ENCODE results near the gene KLF7. TPM values are rescaled to one million over a fixed set of nuclear protein-coding genes. Genes with fewer than 3 reads are reported as not detected.

KLF7 gene
- polyA plus RNA-seq (2012; ENCODE audit: insufficient read depth, insufficient read length): 15.4 TPM

DNA sequence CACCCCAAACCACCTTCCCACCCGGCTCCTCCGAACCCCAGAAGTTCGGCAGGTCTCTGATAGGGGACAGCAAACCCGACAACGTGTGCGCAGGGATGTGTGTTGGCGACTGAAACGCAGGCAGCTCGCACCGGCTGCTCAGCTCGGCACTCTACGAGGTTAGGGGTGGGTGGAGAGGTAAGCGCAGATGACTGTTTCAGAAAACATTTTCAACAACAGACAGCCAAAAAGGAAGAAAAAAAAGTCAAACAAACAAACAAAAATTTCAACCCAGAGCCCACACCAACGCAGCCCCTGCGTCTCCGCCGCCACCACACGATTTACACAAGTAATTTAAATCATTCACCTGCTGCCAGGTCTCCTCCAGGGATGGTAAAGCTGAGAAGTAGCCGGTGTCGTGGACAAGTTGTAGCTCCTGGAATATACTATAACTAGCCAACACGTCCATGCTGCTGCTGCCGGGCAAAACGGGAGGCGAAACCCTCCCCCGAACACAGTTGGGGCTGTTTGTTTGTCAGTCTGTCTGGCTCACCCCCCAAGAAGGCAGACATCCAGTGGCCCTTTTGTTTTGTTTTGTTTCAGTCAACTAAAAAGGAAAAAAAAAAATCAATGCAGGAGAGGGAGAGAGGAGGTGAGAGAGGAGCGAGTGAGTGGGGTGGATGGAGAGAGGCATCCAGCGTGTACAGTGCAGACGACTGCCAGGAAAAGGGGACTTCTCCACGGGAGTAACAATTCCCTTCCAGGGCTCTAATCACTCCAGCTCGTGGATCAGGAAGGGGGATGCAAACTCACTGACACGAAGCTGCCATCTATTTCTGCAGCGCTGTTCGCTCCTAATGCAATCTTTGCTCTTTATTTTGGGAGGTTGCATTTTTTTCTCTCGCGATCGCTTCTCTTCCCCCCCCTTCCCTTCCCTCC, at the start of gene KLF7:
Gene KLF7 (minus strand): TSS at position 828 of the 918 bp plus-strand sequence. CDS start 380 bp downstream, at position 448.
- H3K4me3 ChIP-seq (ENCODE audit: low read length): peak within 1 kb of the TSS; percentile 69
- no peak for DNase-seq (ENCODE audit: low read depth, low spot score)

DNA sequence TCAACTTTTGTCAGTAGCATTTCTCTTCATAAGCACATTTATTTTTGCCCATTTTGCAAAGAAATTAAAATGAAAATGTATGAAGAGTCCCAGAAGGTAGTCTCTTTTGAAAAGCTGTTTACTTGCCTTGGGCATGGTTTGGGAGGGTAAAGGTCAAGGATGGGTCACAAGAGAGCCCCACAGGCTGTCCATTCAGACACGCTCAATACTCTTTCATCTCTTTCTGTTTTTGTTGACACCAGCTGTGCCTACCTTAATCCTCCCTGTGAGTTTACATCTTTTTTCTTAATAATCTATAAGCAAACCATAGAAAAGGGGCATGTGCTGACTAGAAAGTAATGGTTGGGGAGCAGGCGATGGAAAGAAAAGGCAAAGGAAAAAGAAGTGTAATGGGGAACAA, 49.6 kb upstream of the KLF7 start:
- no peak overlapping the region for H3K4me3 ChIP-seq (ENCODE audit: low read length)
- no peak for DNase-seq (ENCODE audit: low read depth, low spot score)

DNA sequence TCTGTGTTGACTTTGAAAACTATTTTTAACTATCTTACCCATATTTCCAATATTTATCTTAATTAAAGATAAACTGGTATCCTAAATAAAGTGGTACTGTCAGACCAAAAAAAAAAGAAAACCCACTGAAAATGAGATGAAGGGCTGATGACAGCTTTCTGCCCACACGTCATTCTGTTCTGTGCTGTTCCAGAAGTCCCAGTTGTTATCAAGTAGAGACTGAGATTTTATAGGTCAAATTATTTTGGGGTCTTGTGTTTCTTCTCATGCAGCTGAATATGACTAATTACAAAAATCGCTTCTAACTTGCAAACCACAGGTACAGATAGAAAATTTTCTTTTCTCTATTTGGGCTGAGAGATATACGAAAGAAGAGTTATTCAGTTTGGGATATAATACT, 48.7 kb upstream of the KLF7 start:
- H3K4me3 ChIP-seq (ENCODE audit: low read length): no peak overlapping the region
- DNase-seq (ENCODE audit: low read depth, low spot score): no peak

DNA sequence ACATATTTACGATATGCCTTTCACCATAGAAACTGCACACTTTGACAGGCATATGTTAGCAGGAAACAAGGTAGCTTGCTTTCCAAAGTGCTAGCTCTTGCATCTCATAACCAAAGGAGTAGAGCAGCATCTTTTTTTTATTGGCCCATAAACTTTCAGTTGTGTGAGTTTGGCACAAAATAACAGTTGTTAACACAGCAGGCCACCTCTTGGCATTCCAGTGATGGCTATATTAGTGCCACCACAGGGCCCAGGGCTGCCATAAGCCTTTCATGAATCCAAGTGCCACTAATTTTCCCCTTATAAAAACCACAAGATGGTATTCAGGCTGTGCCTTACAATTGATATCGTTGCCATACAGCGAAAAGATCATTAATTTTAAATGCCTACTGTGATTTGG, 40.3 kb upstream of the KLF7 start:
- no peak for DNase-seq (ENCODE audit: low read depth, low spot score)
- no peak overlapping the region for H3K4me3 ChIP-seq (ENCODE audit: low read length)

DNA sequence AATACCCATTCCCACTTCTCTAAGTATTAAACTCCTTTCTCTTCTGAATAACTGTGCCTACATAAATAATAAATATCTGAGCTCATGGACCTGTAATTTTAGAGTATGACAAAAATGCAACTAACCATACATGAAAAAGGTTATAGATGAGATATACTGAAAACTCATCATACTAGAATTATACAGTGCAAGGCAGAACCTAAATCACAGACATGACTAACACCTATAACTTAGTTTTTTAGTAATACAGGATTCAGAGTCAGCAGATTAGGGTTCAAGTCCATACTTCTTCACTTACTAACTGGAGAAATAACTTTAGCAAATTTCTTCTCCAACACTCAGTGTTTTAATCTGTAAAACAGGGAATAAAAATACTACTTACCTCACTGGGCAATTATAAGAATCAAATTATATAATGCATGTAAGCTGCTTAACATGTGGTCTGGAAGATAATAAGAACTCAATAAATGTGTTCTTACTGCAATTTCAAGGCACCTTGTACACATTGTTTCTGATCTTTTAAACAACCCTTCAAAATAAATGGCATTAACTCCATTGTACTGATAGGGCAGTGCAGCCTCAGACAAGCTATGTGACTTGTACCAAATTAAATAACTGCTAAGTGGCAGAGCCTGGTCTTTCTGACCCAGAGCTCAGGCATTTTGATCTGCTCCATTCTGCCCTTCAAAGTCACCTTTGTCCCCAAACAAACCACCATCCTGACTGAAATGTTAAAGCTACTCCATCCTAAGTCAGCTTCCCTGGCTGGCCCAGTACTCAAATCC, 39.6 kb upstream of the KLF7 start:
- H3K4me3 ChIP-seq (ENCODE audit: low read length): no peak overlapping the region
- no peak for DNase-seq (ENCODE audit: low read depth, low spot score)

DNA sequence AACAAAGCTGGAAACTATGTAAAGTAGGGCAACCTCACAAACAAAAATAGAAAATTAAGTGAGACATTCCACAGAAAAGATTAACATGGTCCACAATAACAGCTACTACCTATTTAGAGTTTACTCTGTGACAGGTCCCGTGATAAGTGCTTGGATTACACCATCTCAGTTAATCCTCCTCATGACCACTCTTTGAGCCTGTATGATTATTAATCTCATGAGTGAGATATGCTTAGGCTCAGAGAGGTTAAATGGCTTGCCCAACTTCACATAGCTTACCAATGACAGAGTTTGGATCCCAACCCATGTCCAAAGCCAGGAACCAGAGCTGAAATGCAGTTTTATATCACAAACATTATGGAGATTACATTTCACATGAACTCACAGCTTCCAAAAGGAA, 37.3 kb upstream of the KLF7 start:
- H3K4me3 ChIP-seq (ENCODE audit: low read length): no peak overlapping the region
- no peak for DNase-seq (ENCODE audit: low read depth, low spot score)

DNA sequence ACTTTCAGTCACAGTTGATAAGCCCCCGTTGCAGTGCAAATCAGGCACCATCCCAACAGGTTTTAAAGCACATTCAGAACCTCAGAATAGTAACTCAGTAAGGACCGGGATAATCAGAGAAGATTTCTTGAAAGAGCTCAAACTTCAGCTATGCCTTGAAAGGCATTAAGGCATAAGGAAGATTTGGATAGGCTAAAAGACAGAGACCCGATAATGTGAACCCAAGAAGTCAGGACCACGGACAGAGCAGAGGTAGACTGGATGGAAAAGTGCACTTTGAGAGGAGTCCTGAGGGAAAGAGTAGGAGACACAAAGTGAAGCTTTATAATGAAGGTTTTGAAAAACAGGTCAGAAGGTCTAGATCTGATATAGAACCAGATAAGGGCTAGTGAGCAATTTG, 36.9 kb upstream of the KLF7 start:
- DNase-seq (ENCODE audit: low read depth, low spot score): no peak
- no peak overlapping the region for H3K4me3 ChIP-seq (ENCODE audit: low read length)

DNA sequence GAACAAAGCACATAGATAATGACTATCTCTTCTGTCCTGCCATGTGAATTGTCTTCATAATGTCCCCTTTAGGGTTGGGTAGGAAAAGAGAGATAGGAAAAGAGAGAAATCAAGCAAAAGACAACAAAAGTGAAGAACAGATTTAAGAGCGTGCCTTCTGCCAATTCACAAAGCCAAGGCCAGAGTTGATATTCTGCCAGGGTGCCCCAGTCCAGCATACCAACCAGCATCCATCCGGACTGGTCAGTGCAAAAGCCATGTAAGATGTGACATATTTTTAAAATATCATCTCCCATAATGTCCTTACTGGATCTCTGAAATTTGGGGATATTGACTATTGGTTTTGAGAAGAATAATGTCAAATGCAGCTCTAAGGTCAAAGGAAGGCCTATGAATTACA, 35.7 kb upstream of the KLF7 start:
- no peak overlapping the region for H3K4me3 ChIP-seq (ENCODE audit: low read length)
- DNase-seq (ENCODE audit: low read depth, low spot score): no peak

DNA sequence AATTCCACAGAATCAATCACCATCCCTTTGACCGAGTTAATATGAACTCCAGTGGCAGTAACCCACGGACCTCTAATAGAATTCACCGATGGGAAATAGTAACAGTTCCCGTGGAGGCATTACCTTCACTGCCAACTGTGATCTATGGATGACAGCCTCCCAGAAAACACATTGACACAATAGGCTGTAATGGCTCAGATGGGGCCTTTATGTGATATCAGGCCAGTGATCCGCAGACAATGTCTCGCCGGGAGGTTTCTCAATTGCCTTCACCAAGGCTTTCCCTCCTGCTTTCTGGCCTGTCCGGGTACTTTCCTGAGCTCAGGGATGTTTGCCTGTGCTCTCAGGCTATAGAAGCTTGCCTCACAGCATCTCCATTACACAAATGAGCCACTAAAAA, 34.4 kb upstream of the KLF7 start:
- DNase-seq (ENCODE audit: low read depth, low spot score): no peak

DNA sequence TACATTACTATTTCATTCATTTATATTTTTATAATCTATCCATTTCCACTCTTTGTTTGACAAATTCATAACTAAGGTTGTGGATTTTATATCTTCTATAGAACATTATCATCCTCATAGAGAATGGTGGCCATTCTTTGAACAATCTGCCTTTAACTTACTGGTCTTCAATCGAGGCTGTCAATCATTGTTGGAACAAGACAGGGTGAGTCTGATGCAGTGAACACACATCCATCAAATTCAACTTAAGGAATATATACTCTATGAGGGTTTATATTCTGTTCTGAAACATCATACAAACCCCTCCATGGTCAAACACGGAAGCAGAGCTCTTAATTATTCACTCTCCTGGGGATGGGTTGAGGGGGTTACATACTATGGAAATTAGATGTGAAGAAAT, 28.3 kb upstream of the KLF7 start:
- no peak for DNase-seq (ENCODE audit: low read depth, low spot score)
- H3K4me3 ChIP-seq (ENCODE audit: low read length): no peak overlapping the region

More for the DNA sequence above, 34.4 kb upstream of the KLF7 start:
- no peak overlapping the region for H3K4me3 ChIP-seq (ENCODE audit: low read length)

DNA sequence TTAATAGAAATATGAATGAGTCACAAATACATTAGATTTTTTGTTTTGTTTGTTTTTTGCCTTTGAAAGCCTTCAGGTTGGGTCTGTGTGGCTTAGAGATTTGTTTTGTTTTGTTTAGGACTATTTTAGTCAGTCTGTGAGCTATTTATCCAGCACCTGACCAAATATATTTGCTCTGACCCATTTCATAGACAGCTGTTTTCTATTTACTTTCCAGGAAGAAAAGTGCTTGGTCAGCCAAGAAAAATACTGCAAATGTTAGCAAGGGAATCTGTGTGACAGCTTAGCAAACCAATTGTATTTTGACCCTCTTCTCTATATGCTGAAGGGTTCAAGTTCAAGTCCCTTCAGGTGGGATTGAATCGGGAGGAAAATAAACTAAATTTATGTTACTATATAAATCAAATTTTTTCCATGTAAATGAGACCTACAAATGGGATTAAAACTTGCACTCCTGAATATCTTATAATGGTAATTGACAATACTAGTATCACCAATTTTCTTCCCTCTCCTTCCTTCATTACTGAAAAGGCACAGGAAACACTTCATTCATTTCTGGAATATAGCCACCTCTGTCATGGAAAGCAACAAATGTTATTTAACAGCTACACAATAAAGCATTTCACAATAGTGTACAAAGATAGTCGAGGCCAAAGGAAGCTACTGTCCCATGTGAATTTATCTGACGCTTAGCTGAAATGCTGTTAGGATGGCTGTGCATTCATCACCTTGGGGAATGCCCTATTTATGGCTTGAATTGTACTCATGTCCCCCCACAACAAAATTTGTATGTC, 23.1 kb upstream of the KLF7 start:
- H3K4me3 ChIP-seq (ENCODE audit: low read length): no peak overlapping the region
- DNase-seq (ENCODE audit: low read depth, low spot score): no peak

DNA sequence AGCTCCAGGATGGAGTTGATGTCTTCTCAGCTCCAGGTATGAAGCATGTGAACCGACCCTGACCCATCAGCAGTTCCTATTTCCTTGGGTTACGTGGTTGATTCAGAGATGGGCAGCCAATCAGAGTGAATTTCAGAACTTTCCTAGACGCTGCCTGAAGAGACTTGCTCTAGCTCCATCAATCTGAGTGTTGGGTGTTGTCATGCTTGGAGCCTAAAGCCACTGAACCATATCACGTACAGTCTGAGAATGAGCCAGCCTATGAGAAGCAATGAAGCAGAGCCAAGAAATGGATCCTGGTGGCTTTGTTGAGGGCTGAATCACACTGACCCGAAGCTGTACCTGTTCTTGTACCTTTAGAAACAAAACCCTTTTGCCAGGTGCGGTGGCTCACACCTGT, 19.6 kb upstream of the KLF7 start:
- no peak for DNase-seq (ENCODE audit: low read depth, low spot score)
- H3K4me3 ChIP-seq (ENCODE audit: low read length): no peak overlapping the region

DNA sequence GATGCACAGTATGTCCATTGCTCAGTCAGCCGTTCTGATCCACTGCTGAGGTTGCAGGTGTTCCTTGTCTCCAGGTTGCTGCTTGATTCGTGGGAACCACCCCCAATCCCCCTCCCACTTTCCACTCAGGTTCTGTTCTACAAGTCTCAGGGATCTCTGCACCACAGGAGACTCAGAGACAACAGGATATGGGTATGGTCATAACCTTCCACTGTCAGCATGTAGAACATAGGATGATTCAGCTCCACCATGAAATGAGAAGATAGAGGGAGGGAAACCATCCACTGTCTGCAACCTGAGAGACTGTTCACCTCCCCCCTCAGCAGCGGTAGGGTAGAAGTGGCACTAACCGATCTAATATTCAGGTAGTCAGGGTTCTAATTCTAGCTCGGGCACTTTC, 19.0 kb upstream of the KLF7 start:
- DNase-seq (ENCODE audit: low read depth, low spot score): no peak
- no peak overlapping the region for H3K4me3 ChIP-seq (ENCODE audit: low read length)

DNA sequence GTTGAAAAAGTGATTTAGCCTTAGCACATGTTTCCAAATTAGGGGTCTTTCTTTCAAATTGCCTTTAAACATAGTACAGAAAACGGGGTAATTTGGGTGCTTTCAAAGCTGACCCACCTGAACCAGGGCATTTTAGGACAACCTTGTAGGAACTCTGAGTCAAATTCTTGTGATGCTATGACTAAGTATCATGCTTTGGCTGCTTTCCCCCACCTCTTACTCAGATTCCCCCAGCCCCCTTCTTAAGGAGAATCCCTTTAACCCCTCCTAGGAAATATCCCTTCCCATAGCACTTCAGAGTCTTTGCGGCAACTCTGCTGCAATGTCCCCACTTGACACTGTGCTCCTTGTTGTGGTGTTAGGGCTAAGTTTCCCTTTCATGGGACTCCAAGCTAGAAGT, 18.6 kb upstream of the KLF7 start:
- DNase-seq (ENCODE audit: low read depth, low spot score): no peak
- no peak overlapping the region for H3K4me3 ChIP-seq (ENCODE audit: low read length)

DNA sequence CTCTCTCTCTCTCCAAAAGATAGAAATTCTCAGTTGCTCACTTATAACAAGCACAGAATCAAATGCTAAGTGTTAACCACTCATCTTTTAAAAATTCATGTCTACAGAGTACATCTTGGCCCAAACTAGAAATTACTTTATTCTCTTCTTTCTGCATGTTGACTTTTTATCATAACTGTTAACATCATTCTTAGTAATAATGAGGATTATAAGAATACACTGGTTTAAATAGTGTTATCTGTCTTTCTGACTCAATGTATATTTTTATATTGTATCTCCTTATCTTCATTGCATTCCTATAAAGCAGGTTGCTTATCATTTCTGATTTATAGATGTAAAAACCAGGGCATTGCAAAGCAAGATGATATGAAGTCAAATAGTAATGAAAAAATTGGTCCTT, 17.8 kb upstream of the KLF7 start:
- no peak overlapping the region for H3K4me3 ChIP-seq (ENCODE audit: low read length)
- DNase-seq (ENCODE audit: low read depth, low spot score): no peak

DNA sequence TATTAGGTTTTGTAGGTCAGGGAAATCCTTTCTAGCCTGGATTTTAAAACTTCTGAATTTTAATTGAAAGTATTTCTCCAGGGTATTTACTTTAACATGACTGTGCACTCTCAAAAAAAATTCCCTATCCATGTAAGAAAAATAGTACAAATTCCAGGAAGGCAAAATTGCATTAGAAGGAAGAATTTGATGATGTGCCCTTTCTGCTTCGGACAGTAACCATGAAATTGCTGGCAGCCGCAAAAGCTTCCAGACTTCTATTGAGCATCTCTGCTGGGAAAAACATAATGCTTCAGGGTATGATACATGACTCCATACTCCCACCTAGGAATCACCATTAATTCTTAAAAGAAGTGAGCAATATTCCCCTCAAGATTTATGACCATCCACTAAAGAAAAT, 17.2 kb upstream of the KLF7 start:
- DNase-seq (ENCODE audit: low read depth, low spot score): no peak

DNA sequence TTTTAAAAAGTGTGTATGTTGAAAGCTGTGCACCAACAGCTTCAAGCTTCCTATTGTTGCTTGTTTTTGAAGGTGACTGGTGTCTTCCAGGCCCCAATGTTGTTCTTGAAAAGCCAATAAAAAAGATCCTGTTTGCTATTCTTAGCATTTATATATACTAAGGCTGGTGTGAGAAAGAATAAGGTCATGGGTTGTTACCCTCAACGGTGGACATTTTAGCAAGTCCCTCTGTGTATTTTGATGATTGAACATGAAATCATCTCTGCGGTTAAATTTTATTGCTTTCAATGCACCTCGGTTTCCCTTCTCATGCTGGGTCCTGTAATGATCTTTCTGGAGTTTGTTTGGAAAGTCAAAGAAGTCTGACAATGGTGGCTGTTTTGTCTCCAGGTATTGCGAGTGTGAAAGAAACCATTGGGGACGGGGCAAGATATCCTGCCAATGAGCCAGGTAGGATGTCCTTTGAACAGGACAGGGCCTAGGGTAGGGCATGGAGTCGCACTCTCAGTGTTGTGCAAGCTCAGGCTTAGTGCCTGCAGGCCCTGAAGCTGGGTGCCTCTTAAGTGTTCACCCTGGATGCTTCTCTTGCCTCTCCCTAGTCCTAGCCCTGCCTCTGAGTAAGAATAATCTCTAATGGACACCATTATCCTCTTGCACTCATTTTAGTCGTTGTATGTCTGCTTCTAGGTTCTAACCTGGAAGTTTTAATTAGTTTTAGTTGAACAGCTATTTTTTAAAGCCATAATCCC, 16.0 kb upstream of the KLF7 start:
- no peak overlapping the region for H3K4me3 ChIP-seq (ENCODE audit: low read length)
- no peak for DNase-seq (ENCODE audit: low read depth, low spot score)

More for the DNA sequence above, 17.2 kb upstream of the KLF7 start:
- H3K4me3 ChIP-seq (ENCODE audit: low read length): no peak overlapping the region

DNA sequence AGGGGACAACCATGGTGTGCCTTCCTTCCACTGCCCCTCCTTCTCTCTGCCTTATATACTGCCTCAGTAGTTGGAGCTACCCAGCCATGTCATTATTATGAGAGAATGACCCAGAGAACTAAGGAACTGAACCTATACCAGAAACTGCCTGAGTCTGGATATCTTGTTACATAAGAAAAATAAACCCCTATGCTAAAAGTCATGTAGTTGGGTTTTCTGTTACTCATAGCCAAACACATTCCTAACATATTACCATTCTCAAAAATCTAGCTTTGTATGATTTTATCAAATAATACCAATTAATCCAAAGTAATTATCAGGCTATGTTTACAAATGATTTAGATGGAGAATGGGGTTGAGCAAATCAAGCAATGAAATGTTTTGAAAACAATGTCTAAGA, 15.0 kb upstream of the KLF7 start:
- DNase-seq (ENCODE audit: low read depth, low spot score): no peak
- no peak overlapping the region for H3K4me3 ChIP-seq (ENCODE audit: low read length)

DNA sequence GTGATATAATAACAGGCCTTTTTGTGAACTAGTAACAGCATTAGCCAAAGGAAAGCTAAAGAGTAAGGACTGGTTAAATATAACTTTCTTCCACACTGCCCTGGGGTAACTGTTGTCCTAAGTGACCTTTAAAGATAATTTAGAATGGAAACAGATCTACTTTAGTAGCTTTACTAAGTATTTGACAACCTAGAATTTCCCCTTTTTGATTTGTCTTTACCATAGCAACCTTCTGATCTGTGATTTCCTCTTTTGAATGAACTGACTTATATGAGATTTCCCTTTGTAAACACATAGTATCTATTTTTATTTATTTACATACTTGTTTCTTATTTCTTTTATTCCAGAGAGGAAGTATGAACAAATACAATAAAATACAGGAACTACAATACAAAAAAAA, 10.5 kb upstream of the KLF7 start:
- DNase-seq (ENCODE audit: low read depth, low spot score): no peak
- no peak overlapping the region for H3K4me3 ChIP-seq (ENCODE audit: low read length)
